ENCODE data around the gene TRNAU1AP. TPM values are rescaled to one million over a fixed set of nuclear protein-coding genes. Genes with fewer than 3 reads are reported as not detected.

TRNAU1AP gene
- total and polyA plus RNA-seq, 2 of the 13 experiments (the other 11 are each of a cell fraction or from before 2014, with no cell fraction given), result 29.0 to 42.9 TPM

GRCh38 chr1:28518000-28518744 lies 34.7 kb upstream of the TRNAU1AP start (continued):
- TF ChIP-seq, protein P1, sequence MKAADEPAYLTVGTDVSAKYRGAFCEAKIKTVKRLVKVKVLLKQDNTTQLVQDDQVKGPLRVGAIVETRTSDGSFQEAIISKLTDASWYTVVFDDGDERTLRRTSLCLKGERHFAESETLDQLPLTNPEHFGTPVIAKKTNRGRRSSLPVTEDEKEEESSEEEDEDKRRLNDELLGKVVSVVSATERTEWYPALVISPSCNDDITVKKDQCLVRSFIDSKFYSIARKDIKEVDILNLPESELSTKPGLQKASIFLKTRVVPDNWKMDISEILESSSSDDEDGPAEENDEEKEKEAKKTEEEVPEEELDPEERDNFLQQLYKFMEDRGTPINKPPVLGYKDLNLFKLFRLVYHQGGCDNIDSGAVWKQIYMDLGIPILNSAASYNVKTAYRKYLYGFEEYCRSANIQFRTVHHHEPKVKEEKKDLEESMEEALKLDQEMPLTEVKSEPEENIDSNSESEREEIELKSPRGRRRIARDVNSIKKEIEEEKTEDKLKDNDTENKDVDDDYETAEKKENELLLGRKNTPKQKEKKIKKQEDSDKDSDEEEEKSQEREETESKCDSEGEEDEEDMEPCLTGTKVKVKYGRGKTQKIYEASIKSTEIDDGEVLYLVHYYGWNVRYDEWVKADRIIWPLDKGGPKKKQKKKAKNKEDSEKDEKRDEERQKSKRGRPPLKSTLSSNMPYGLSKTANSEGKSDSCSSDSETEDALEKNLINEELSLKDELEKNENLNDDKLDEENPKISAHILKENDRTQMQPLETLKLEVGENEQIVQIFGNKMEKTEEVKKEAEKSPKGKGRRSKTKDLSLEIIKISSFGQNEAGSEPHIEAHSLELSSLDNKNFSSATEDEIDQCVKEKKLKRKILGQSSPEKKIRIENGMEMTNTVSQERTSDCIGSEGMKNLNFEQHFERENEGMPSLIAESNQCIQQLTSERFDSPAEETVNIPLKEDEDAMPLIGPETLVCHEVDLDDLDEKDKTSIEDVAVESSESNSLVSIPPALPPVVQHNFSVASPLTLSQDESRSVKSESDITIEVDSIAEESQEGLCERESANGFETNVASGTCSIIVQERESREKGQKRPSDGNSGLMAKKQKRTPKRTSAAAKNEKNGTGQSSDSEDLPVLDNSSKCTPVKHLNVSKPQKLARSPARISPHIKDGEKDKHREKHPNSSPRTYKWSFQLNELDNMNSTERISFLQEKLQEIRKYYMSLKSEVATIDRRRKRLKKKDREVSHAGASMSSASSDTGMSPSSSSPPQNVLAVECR (CRISPR knock-in tag; IDR thresholded peaks at IDR 0.05; ENCODE audit: borderline replicate concordance), result peak; percentile 83
- TF ChIP-seq HMG20A (CRISPR knock-in tag; IDR thresholded peaks at IDR 0.05; ENCODE audit: borderline replicate concordance) (0 out of 2 replicates have a peak, but pooled peaks have one; percentile 29), EZH2 (conservative IDR thresholded peaks at IDR 0.05; ENCODE audit: low read depth, low read length) (no peak), SMC3 (IDR thresholded peaks at IDR 0.05; ENCODE audit: low read length) (peak; percentile 27; the same call in 1 of the 2 replicates), ASH2L (IDR thresholded peaks at IDR 0.05; ENCODE audit: insufficient read length, low read depth, low read length) (no peak), EP300 (IDR thresholded peaks at IDR 0.05; ENCODE audit: low read depth in 2 of 2, low read length in 2 of 2) (0 out of 4 replicates have a peak, but pooled peaks of 1 of the 2 experiments have one; percentile 6), EP300 (CRISPR knock-in tag; IDR thresholded peaks at IDR 0.05; ENCODE audit: borderline replicate concordance) (0 out of 2 replicates have a peak, but pooled peaks have one; percentile 18), ZNF746 (CRISPR knock-in tag; IDR thresholded peaks at IDR 0.05) (peak; percentile 9; the same call in 1 of the 2 replicates), RXRA (CRISPR knock-in tag; IDR thresholded peaks at IDR 0.05) (0 out of 2 replicates have a peak, but pooled peaks have one; percentile 13), REXO4 (CRISPR knock-in tag; IDR thresholded peaks at IDR 0.05; ENCODE audit: borderline replicate concordance) (no peak), WIZ (CRISPR knock-in tag; IDR thresholded peaks at IDR 0.05) (no peak), ZFP36L2 (CRISPR knock-in tag; IDR thresholded peaks at IDR 0.05) (no peak), ZEB1 (IDR thresholded peaks at IDR 0.05; ENCODE audit: insufficient replicate concordance, low read depth) (no peak), POLR2AphosphoS5 (IDR thresholded peaks at IDR 0.05; ENCODE audit: low read depth, low read length) (peak; percentile 67), REL (CRISPR knock-in tag; conservative IDR thresholded peaks at IDR 0.05) (peak; percentile 54), CHCHD3 (CRISPR knock-in tag; IDR thresholded peaks at IDR 0.05) (0 out of 2 replicates have a peak, but pooled peaks have one; percentile 59), POLR2A (IDR thresholded peaks at IDR 0.05; ENCODE audit: insufficient read depth in 1 of 2, low read depth in 2 of 2, low read length in 2 of 2) (peak; percentile 47 to 86; a peak in 3 of 4 replicates), ZNF572 (CRISPR knock-in tag; IDR thresholded peaks at IDR 0.05) (0 out of 2 replicates have a peak, but pooled peaks have one; percentile 8), ZNF142 (CRISPR knock-in tag; IDR thresholded peaks at IDR 0.05) (0 out of 2 replicates have a peak, but pooled peaks have one; percentile 15), ZSCAN9 (CRISPR knock-in tag; IDR thresholded peaks at IDR 0.05; ENCODE audit: borderline replicate concordance) (peak; percentile 79; the same call in 1 of the 2 replicates)
